ENCODE data around the gene OTOG.

- TF ChIP-seq CTCF (IDR thresholded peaks at IDR 0.05) (no peak), POLR2A (IDR thresholded peaks at IDR 0.05) (no peak)
Measured at GRCh38 chr11:17684550-17684949, 137.5 kb downstream of the OTOG start.
